Measurements from ENCODE around the gene INPP4B. TPM values are rescaled to one million over a fixed set of nuclear protein-coding genes. Genes with fewer than 3 reads are reported as not detected.

Gene INPP4B
- total RNA-seq, 1 experiment from 2014 or later: 14.3 TPM

- Histone ChIP-seq H3K4me1 (ENCODE audit: control insufficient read depth in 1 of 2, insufficient read depth in 2 of 2, low read length in 2 of 2) (no peaks in the 10 kb centered on the region), H4K20me1 (ENCODE audit: insufficient read depth) (no peaks in the 10 kb centered on the region), H3K9me3 (ENCODE audit: control insufficient read depth in 1 of 2, insufficient read depth in 1 of 2, low read depth in 1 of 2, low read length in 2 of 2) (no peaks in the 10 kb centered on the region), H3K4me2 (ENCODE audit: low read length) (no peak overlapping the region), H2AFZ (ENCODE audit: low read depth, low read length, poor library complexity, severe bottlenecking) (no peak overlapping the region), H3K79me2 (ENCODE audit: insufficient read depth, low read length) (no peaks in the 10 kb centered on the region), H3K9ac (ENCODE audit: low read length) (no peak overlapping the region), H3K27ac (ENCODE audit: low read depth, low read length) (no peak overlapping the region), H3K4me3 (replicated peaks in 1 of 2; ENCODE audit: low read depth in 1 of 2, low read length in 2 of 2) (no peak overlapping the region), H3K36me3 (ENCODE audit: control insufficient read depth in 1 of 2, insufficient read depth in 2 of 2, low read length in 2 of 2) (no peaks in the 10 kb centered on the region), H3K27me3 (ENCODE audit: insufficient read depth, low read length) (no peaks in the 10 kb centered on the region), H3K9me2 (ENCODE audit: insufficient read depth) (no peaks in the 10 kb centered on the region)
- ChIA-PET RAD21 (ENCODE audit: low non-redundant PET in 1 of 2, low total read pairs in 2 of 2, uncharacterized antibody in 2 of 2, unreplicated experiment in 2 of 2) (no interaction called here), CTCF (no interaction called here), POLR2A (no interaction called here)
- DNase-seq (ENCODE audit: low read depth, low spot score): no peak
- ATAC-seq: no peak
- intact Hi-C loops (cut with micrococcal nuclease): no loop called here
- BruUV-seq (replicated peaks): no TSS peak
- TF ChIP-seq TCF7L2 (IDR thresholded peaks at IDR 0.05; ENCODE audit: borderline replicate concordance, extremely low read depth, insufficient read depth, insufficient read length): no peak
Measured at GRCh38 chr4:142191901-142192300, 654.2 kb downstream of the INPP4B start.

GRCh38 chr4:142181021-142181420, 665.1 kb downstream of the INPP4B start:
- no peaks in the 10 kb centered on the region for H3K79me2 ChIP-seq (ENCODE audit: insufficient read depth, low read length)
- no peaks in the 10 kb centered on the region for H3K9me2 ChIP-seq (ENCODE audit: insufficient read depth)
- TF ChIP-seq ZNF274 (IDR thresholded peaks at IDR 0.05; ENCODE audit: low read depth, low read length): no peak
- TF ChIP-seq, protein P1, sequence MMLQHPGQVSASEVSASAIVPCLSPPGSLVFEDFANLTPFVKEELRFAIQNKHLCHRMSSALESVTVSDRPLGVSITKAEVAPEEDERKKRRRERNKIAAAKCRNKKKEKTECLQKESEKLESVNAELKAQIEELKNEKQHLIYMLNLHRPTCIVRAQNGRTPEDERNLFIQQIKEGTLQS (IDR thresholded peaks at IDR 0.05): no peak
- TF ChIP-seq JUND (IDR thresholded peaks at IDR 0.05): no peak
- no peak for TF ChIP-seq CTCF (IDR thresholded peaks at IDR 0.05 in 2 of 3, conservative IDR thresholded peaks at IDR 0.05 in 1 of 3; ENCODE audit: borderline replicate concordance in 1 of 3, insufficient read depth in 1 of 3, low read depth in 2 of 3, low read length in 2 of 3)
- TF ChIP-seq FOSL1 (IDR thresholded peaks at IDR 0.05; ENCODE audit: low read depth): no peak
- no peak for TF ChIP-seq EZH2phosphoT487 (IDR thresholded peaks at IDR 0.05; ENCODE audit: borderline replicate concordance)
- no peak overlapping the region for H3K27ac ChIP-seq (ENCODE audit: low read depth, low read length)
- intact Hi-C loops (cut with micrococcal nuclease): no loop called here
- DNase-seq (ENCODE audit: low read depth, low spot score): no peak
- no peaks in the 10 kb centered on the region for H3K27me3 ChIP-seq (ENCODE audit: insufficient read depth, low read length)
- H3K36me3 ChIP-seq (ENCODE audit: control insufficient read depth in 1 of 2, insufficient read depth in 2 of 2, low read length in 2 of 2): no peaks in the 10 kb centered on the region
- CTCF ChIA-PET: no interaction called here
- RAD21 ChIA-PET (ENCODE audit: low non-redundant PET in 1 of 2, low total read pairs in 2 of 2, uncharacterized antibody in 2 of 2, unreplicated experiment in 2 of 2): no interaction called here
- no peak overlapping the region for H3K4me2 ChIP-seq (ENCODE audit: low read length)
- ATAC-seq: no peak
- H3K4me3 ChIP-seq (replicated peaks in 1 of 2; ENCODE audit: low read depth in 1 of 2, low read length in 2 of 2): no peak overlapping the region
- no peaks in the 10 kb centered on the region for H3K4me1 ChIP-seq (ENCODE audit: control insufficient read depth in 1 of 2, insufficient read depth in 2 of 2, low read length in 2 of 2)
- no peaks in the 10 kb centered on the region for H3K9me3 ChIP-seq (ENCODE audit: control insufficient read depth in 1 of 2, insufficient read depth in 1 of 2, low read depth in 1 of 2, low read length in 2 of 2)
- no peaks in the 10 kb centered on the region for H4K20me1 ChIP-seq (ENCODE audit: insufficient read depth)
- H3K9ac ChIP-seq (ENCODE audit: low read length): no peak overlapping the region
- POLR2A ChIA-PET: no interaction called here
- no TSS peak for BruUV-seq (replicated peaks)
- no peak overlapping the region for H2AFZ ChIP-seq (ENCODE audit: low read depth, low read length, poor library complexity, severe bottlenecking)
